ENCODE results near the gene CMTM7.

The CMTM7 gene

DNA sequence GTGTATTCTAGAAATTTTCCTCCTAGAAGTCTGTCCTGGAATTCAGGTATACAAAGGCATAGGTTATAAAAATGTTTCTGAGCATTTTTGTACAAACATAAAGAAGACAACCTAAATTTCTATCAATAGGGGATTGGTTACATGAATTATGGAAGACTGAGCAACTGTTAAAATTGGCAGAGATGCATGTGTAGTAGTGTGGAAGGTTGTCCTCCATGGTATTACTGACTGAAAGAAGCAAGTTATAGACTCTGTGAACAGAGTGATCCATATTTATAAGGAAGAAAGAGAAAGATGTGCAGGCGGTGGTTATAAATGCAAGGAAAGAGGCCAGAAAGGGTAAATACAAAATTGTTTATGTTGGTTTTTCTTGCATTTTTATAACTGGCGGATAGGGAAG, 38.3 kb upstream of the CMTM7 start:
- Histone ChIP-seq H3K4ac (ENCODE audit: low read depth, low read length) (no peak overlapping the region), H3K4me1 (ENCODE audit: control insufficient read depth in 1 of 2, insufficient read depth in 2 of 2, low read length in 2 of 2) (peaks cover 5 to 14% of the 10 kb centered on the region in 2 experiments), H3K27me3 (ENCODE audit: insufficient read depth, low read length) (no peaks in the 10 kb centered on the region), H4K91ac (ENCODE audit: low read depth, low read length) (no peak overlapping the region), H2BK12ac (ENCODE audit: low read length) (no peak overlapping the region), H3K9ac (ENCODE audit: low read length) (no peak overlapping the region), H2BK120ac (ENCODE audit: insufficient read depth, low read length, poor library complexity) (no peak overlapping the region), H3K9me3 (ENCODE audit: insufficient read depth, low read depth, low read length) (no peaks in the 10 kb centered on the region), H4K12ac (ENCODE audit: low read depth, low read length) (no peak overlapping the region), H3K36me3 (ENCODE audit: control insufficient read depth in 1 of 2, insufficient read depth in 2 of 2, low read length in 2 of 2) (no peaks in the 10 kb centered on the region), H4K8ac (ENCODE audit: low read depth, low read length) (no peak overlapping the region), H3K4me2 (ENCODE audit: low read length) (no peak overlapping the region), H3K14ac (ENCODE audit: low read length) (no peak overlapping the region), H3K18ac (ENCODE audit: low read length) (no peak overlapping the region), H2AFZ (ENCODE audit: insufficient read depth, low read length, poor library complexity) (no peak overlapping the region), H3K4me3 (ENCODE audit: low read depth, low read length) (no peak overlapping the region), H3K79me1 (ENCODE audit: low read length) (no peaks in the 10 kb centered on the region), H3K27ac (ENCODE audit: low read depth, low read length) (no peak overlapping the region), H3K23ac (ENCODE audit: low read length) (no peak overlapping the region), H3K79me2 (ENCODE audit: control insufficient read depth, insufficient read depth, low read length, poor library complexity) (no peaks in the 10 kb centered on the region), H2BK5ac (ENCODE audit: low read depth, low read length, poor library complexity) (no peak overlapping the region), H2AK5ac (ENCODE audit: low read length) (no peak overlapping the region)
- WGBS (ENCODE audit: extremely low coverage, insufficient coverage, insufficient read length) = no CpG with 5 or more reads among the region's 2 CpGs
- DNase-seq = no peak

DNA sequence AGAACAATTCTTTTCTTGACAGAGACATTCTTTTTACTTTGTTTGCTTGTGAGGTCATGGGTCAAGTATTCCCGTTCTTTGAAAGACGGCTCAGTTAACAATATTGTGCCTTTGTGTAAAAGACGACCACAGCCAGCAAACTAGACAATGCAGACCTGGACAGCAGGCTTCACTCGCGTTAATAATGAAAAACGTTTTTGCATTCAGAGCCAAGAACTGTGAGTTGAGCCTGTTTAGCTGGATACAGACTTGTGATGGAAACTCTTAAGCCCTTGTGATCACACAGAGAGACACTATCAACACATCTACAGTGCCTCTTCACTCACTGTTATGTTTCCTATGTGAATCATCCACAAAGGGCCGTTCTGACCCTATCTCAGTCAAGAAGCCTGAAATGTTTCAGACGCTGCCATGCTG, 37.3 kb upstream of the CMTM7 start:
- Histone ChIP-seq H2BK5ac (ENCODE audit: low read depth, low read length, poor library complexity) (no peak overlapping the region), H3K23ac (ENCODE audit: low read length) (no peak overlapping the region)
- WGBS (ENCODE audit: extremely low coverage, insufficient coverage, insufficient read length) = no CpG with 5 or more reads among the region's 8 CpGs

DNA sequence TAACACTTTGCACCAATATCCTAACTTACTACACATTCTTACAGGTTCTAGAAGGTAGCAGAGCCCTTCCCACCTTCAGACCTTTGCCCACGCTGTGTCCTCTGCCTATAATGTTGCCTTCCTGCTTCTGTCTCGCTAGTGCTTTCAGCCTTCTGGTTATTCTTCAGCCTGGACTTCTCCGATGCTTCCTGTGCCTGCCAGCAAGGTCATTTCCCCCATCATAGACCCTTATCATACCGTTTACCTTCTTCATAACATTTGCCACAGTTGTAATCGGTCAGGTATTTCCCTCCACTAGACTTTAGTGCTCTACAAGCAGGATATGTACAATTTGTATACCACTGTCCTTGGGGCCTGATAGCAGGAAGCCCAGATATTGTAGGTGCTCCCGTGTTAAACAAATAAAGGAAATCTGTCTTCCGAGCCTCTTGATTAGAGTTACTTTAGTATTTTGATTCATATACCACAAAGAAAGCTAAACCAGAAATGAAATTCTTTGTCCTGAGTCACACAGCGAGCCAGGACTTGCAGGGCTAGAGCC, 35.8 kb upstream of the CMTM7 start:
- Histone ChIP-seq H3K36me3 (ENCODE audit: control insufficient read depth in 1 of 2, insufficient read depth in 2 of 2, low read length in 2 of 2) (no peaks in the 10 kb centered on the region), H2BK120ac (ENCODE audit: insufficient read depth, low read length, poor library complexity) (no peak overlapping the region), H3K27ac (ENCODE audit: low read depth, low read length) (no peak overlapping the region), H4K91ac (ENCODE audit: low read depth, low read length) (no peak overlapping the region), H2BK5ac (ENCODE audit: low read depth, low read length, poor library complexity) (no peak overlapping the region), H3K9ac (ENCODE audit: low read length) (no peak overlapping the region), H3K14ac (ENCODE audit: low read length) (no peak overlapping the region), H3K4me2 (ENCODE audit: low read length) (no peak overlapping the region), H3K27me3 (ENCODE audit: insufficient read depth, low read length) (no peaks in the 10 kb centered on the region), H3K9me3 (ENCODE audit: insufficient read depth, low read depth, low read length) (no peaks in the 10 kb centered on the region), H2AFZ (ENCODE audit: insufficient read depth, low read length, poor library complexity) (no peak overlapping the region), H2BK12ac (ENCODE audit: low read length) (no peak overlapping the region), H3K23ac (ENCODE audit: low read length) (no peak overlapping the region), H4K12ac (ENCODE audit: low read depth, low read length) (no peak overlapping the region), H3K18ac (ENCODE audit: low read length) (no peak overlapping the region), H3K4me1 (ENCODE audit: control insufficient read depth in 1 of 2, insufficient read depth in 2 of 2, low read length in 2 of 2) (peaks cover 8 to 17% of the 10 kb centered on the region in 2 experiments), H3K4me3 (ENCODE audit: low read depth, low read length) (no peak overlapping the region), H3K79me1 (ENCODE audit: low read length) (no peaks in the 10 kb centered on the region), H4K8ac (ENCODE audit: low read depth, low read length) (no peak overlapping the region), H3K4ac (ENCODE audit: low read depth, low read length) (no peak overlapping the region), H2AK5ac (ENCODE audit: low read length) (no peak overlapping the region), H3K79me2 (ENCODE audit: control insufficient read depth, insufficient read depth, low read length, poor library complexity) (no peaks in the 10 kb centered on the region)
- DNase-seq = no peak
- WGBS (ENCODE audit: extremely low coverage, insufficient coverage, insufficient read length) = no CpG with 5 or more reads among the region's 8 CpGs

More for the DNA sequence above, 37.3 kb upstream of the CMTM7 start:
- peak overlapping the region; percentile 76 for H3K27ac ChIP-seq (ENCODE audit: low read depth, low read length)
- H3K27me3 ChIP-seq (ENCODE audit: insufficient read depth, low read length) = no peaks in the 10 kb centered on the region
- no peak overlapping the region for H3K4ac ChIP-seq (ENCODE audit: low read depth, low read length)
- no peak overlapping the region for H4K91ac ChIP-seq (ENCODE audit: low read depth, low read length)
- no peak overlapping the region for H4K8ac ChIP-seq (ENCODE audit: low read depth, low read length)
- H3K9ac ChIP-seq (ENCODE audit: low read length) = no peak overlapping the region
- H3K4me2 ChIP-seq (ENCODE audit: low read length) = peak overlapping the region; percentile 43
- no peaks in the 10 kb centered on the region for H3K79me2 ChIP-seq (ENCODE audit: control insufficient read depth, insufficient read depth, low read length, poor library complexity)
- H2AFZ ChIP-seq (ENCODE audit: insufficient read depth, low read length, poor library complexity) = no peak overlapping the region
- no peak overlapping the region for H3K18ac ChIP-seq (ENCODE audit: low read length)
- no peaks in the 10 kb centered on the region for H3K36me3 ChIP-seq (ENCODE audit: control insufficient read depth in 1 of 2, insufficient read depth in 2 of 2, low read length in 2 of 2)
- no peak overlapping the region for H3K14ac ChIP-seq (ENCODE audit: low read length)
- H3K4me1 ChIP-seq (ENCODE audit: control insufficient read depth in 1 of 2, insufficient read depth in 2 of 2, low read length in 2 of 2) = peaks cover 5 to 14% of the 10 kb centered on the region in 2 experiments
- no peak overlapping the region for H2BK12ac ChIP-seq (ENCODE audit: low read length)
- DNase-seq = peak; percentile 3 to 53
- H2BK120ac ChIP-seq (ENCODE audit: insufficient read depth, low read length, poor library complexity) = no peak overlapping the region
- no peak overlapping the region for H4K12ac ChIP-seq (ENCODE audit: low read depth, low read length)
- H3K9me3 ChIP-seq (ENCODE audit: insufficient read depth, low read depth, low read length) = no peaks in the 10 kb centered on the region
- no peaks in the 10 kb centered on the region for H3K79me1 ChIP-seq (ENCODE audit: low read length)
- no peak overlapping the region for H2AK5ac ChIP-seq (ENCODE audit: low read length)
- no peak overlapping the region for H3K4me3 ChIP-seq (ENCODE audit: low read depth, low read length)

- peaks cover 4 to 7% of the 10 kb centered on the region in 2 experiments for H3K4me1 ChIP-seq (ENCODE audit: control insufficient read depth in 1 of 2, insufficient read depth in 2 of 2, low read length in 2 of 2)
- DNase-seq = no peak
- H3K27ac ChIP-seq (ENCODE audit: low read depth, low read length) = no peak overlapping the region
- H3K18ac ChIP-seq (ENCODE audit: low read length) = no peak overlapping the region
- H3K23ac ChIP-seq (ENCODE audit: low read length) = no peak overlapping the region
- no peak overlapping the region for H2AK5ac ChIP-seq (ENCODE audit: low read length)
- no peaks in the 10 kb centered on the region for H3K27me3 ChIP-seq (ENCODE audit: insufficient read depth, low read length)
- H3K79me2 ChIP-seq (ENCODE audit: control insufficient read depth, insufficient read depth, low read length, poor library complexity) = no peaks in the 10 kb centered on the region
- no peak overlapping the region for H3K4me3 ChIP-seq (ENCODE audit: low read depth, low read length)
- H3K36me3 ChIP-seq (ENCODE audit: control insufficient read depth in 1 of 2, insufficient read depth in 2 of 2, low read length in 2 of 2) = no peaks in the 10 kb centered on the region
- no peaks in the 10 kb centered on the region for H3K79me1 ChIP-seq (ENCODE audit: low read length)
- no peak overlapping the region for H3K9ac ChIP-seq (ENCODE audit: low read length)
- no peak overlapping the region for H3K4me2 ChIP-seq (ENCODE audit: low read length)
- H2BK12ac ChIP-seq (ENCODE audit: low read length) = no peak overlapping the region
- H4K12ac ChIP-seq (ENCODE audit: low read depth, low read length) = no peak overlapping the region
- H2BK5ac ChIP-seq (ENCODE audit: low read depth, low read length, poor library complexity) = no peak overlapping the region
- no peak overlapping the region for H3K4ac ChIP-seq (ENCODE audit: low read depth, low read length)
- no peak overlapping the region for H2BK120ac ChIP-seq (ENCODE audit: insufficient read depth, low read length, poor library complexity)
- H2AFZ ChIP-seq (ENCODE audit: insufficient read depth, low read length, poor library complexity) = no peak overlapping the region
- no peak overlapping the region for H4K8ac ChIP-seq (ENCODE audit: low read depth, low read length)
- no peaks in the 10 kb centered on the region for H3K9me3 ChIP-seq (ENCODE audit: insufficient read depth, low read depth, low read length)
- no CpG with 5 or more reads among the region's 5 CpGs for WGBS (ENCODE audit: extremely low coverage, insufficient coverage, insufficient read length)
- no peak overlapping the region for H3K14ac ChIP-seq (ENCODE audit: low read length)
- H4K91ac ChIP-seq (ENCODE audit: low read depth, low read length) = no peak overlapping the region
Measured at GRCh38 chr3:32359766-32360492, 31.7 kb upstream of the CMTM7 start.

All from trophoblast cell (in vitro differentiated cells and primary cell).